ENCODE measurements around the gene DENND11. TPM values are rescaled to one million over a fixed set of nuclear protein-coding genes. Genes with fewer than 3 reads are reported as not detected.

Gene DENND11
- total RNA-seq, 1 donor from 2014 or later, result 31.3 TPM

GRCh38 chr7:141668853-141669252, 33.1 kb downstream of the DENND11 start:
- Mint-ChIP-seq H3K9me3 (no peaks in the 10 kb centered on the region), H3K36me3 (ENCODE audit: low read depth) (peaks cover 44% of the 10 kb centered on the region), H3K27ac (peak overlapping the region; percentile 45), H3K27me3 (ENCODE audit: insufficient read depth) (no peaks in the 10 kb centered on the region), H3K4me3 (no peak overlapping the region), H3K4me1 (ENCODE audit: low read depth) (peaks cover 5% of the 10 kb centered on the region)
- no peak for DNase-seq (ENCODE audit: low spot score)
- intact Hi-C loops (cut with micrococcal nuclease), result no loop called here

DNA sequence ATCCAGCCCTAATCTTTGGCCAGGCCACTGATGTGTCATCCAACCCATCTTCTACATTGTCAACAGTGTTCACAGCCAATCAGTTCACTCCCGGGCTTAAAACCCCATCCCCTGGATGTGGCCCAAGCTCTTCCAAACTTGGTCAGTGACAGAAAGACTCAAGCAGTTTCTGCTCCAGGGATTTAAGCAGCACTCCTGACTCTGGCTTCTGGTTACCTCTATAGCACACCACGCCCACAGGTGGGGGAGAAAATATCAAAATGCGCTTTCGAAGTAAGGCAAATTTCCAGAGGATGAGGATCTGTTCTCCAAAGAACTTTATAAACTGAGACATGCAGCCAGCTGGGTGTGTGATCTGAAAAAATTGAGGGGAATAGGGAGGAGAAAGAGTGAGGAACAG, 35.9 kb downstream of the DENND11 start:
- peak overlapping the region; percentile 24 for H3K27ac Mint-ChIP-seq
- no peaks in the 10 kb centered on the region for H3K27me3 Mint-ChIP-seq (ENCODE audit: insufficient read depth)
- peaks cover 29% of the 10 kb centered on the region for H3K4me1 Mint-ChIP-seq (ENCODE audit: low read depth)
- H3K4me3 Mint-ChIP-seq, result no peak overlapping the region
- peaks cover 48% of the 10 kb centered on the region for H3K36me3 Mint-ChIP-seq (ENCODE audit: low read depth)
- no peaks in the 10 kb centered on the region for H3K9me3 Mint-ChIP-seq
- DNase-seq (ENCODE audit: low spot score), result no peak
- intact Hi-C loops (cut with micrococcal nuclease), result no loop called here

DNA sequence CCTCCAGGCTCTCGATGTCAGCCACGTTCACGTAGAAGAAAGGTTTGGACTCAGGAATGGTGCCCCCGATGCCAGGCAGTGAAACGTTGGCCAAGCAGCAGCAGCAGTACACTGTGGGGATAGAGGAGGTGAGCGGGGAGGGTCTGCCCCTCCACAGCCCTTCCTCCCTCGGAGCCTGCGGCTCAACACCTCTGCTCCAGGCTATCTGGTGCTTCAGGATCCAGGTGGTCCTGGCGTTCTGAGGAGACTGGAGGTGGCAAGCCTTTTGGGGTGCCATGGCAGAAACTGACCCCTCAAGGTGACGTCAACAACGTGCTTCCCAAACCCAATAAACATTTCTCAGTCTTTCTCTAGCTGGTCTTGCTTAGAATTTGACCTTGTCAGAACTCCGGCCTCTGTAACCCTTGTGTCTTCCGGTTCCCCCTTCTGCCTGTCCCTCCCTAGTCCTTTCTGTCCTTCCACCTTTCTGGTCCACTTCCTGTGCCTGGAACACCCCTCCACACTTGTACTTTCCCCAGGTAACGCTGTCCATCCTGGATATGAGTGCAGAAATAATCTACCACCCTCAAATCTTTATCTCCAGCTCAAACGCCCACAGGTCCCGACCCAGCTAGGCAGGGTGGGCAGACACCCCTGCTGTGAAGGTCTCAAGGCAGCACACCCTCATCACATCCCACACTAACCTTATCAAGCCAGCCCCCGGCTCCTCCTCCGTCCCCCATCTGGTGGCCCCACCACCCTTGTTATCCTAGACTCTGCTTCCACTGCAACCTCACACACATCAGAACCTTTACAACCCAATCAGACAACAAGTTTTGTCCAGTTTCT, 36.5 kb downstream of the DENND11 start:
- no peak for DNase-seq (ENCODE audit: low spot score)
- peaks cover 33% of the 10 kb centered on the region for H3K4me1 Mint-ChIP-seq (ENCODE audit: low read depth)
- H3K27me3 Mint-ChIP-seq (ENCODE audit: insufficient read depth), result no peaks in the 10 kb centered on the region
- H3K9me3 Mint-ChIP-seq, result no peaks in the 10 kb centered on the region
- H3K27ac Mint-ChIP-seq, result peak overlapping the region; percentile 32
- H3K4me3 Mint-ChIP-seq, result no peak overlapping the region
- intact Hi-C loops (cut with micrococcal nuclease), result no loop called here
- peaks cover 45% of the 10 kb centered on the region for H3K36me3 Mint-ChIP-seq (ENCODE audit: low read depth)

DNA sequence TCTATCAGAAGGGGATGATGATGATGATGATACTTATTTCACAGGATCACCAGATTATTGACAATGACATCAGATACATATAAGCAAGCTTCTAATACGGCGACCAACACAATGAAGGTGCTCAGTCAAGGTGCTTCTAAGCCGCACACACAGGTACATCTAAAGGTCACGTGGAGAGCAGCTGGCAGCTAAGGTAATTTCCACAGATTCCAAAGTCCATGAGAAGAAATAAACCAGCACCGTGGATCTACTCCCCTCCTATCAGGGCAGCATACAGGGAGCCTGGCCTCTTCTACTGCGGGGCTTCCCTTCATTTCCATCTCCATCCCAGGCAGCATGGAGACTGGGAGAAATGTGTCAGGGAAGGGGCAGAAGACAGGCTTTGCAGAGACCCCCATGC, 37.5 kb downstream of the DENND11 start:
- Mint-ChIP-seq H3K36me3 (ENCODE audit: low read depth) (peaks cover 46% of the 10 kb centered on the region), H3K4me1 (ENCODE audit: low read depth) (peaks cover 41% of the 10 kb centered on the region), H3K4me3 (no peak overlapping the region), H3K27me3 (ENCODE audit: insufficient read depth) (no peaks in the 10 kb centered on the region), H3K9me3 (no peaks in the 10 kb centered on the region), H3K27ac (peak overlapping the region; percentile 21)
- intact Hi-C loops (cut with micrococcal nuclease), result no loop called here
- no peak for DNase-seq (ENCODE audit: low spot score)

DNA sequence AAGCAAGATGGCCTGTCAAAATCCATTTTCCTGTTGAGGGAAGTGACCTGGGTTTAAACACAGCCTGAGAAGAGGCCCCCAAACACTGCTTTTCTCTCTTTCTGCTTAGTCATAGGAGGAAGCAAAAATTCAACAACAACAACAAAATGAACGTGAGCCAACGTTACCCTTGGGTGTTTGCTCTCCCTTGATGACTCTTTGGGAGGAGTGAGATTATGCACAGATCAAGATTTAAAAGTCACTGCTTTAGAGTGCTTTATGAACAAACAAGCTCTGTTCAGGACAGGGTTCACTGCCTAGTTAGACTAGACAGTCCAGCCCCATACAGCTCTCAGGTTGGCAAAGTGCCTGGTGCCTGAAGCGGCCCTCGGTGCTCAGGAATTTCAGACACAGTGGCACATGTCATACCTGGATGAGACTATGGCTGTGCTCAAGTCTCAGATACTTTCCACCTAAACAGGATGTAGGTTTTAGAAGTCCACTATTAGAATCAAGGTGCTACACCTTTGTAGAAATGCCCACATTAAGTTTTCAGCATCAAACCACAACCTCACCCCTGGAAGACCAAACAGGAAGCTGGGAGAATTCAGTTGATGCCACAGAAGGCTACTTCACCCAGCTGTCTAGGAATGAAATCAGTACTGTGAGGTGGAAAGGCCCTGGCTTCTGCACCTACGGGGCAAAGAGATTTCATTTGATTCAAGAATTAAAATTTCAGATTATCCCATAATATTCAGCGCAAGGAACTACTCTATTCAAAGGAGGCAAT, 38.7 kb downstream of the DENND11 start:
- peak overlapping the region; percentile 65 for H3K27ac Mint-ChIP-seq
- H3K4me1 Mint-ChIP-seq (ENCODE audit: low read depth), result peaks cover 41% of the 10 kb centered on the region
- H3K4me3 Mint-ChIP-seq, result no peak overlapping the region
- H3K36me3 Mint-ChIP-seq (ENCODE audit: low read depth), result peaks cover 44% of the 10 kb centered on the region
- intact Hi-C loops (cut with micrococcal nuclease), result no loop called here
- DNase-seq (ENCODE audit: low spot score), result no peak
- no peaks in the 10 kb centered on the region for H3K9me3 Mint-ChIP-seq
- no peaks in the 10 kb centered on the region for H3K27me3 Mint-ChIP-seq (ENCODE audit: insufficient read depth)

- no peak overlapping the region for H3K4me3 Mint-ChIP-seq
- peaks cover 41% of the 10 kb centered on the region for H3K4me1 Mint-ChIP-seq (ENCODE audit: low read depth)
- DNase-seq (ENCODE audit: low spot score), result no peak
- no peaks in the 10 kb centered on the region for H3K9me3 Mint-ChIP-seq
- no peak overlapping the region for H3K27ac Mint-ChIP-seq
- intact Hi-C loops (cut with micrococcal nuclease), result no loop called here
- H3K36me3 Mint-ChIP-seq (ENCODE audit: low read depth), result peaks cover 38% of the 10 kb centered on the region
- H3K27me3 Mint-ChIP-seq (ENCODE audit: insufficient read depth), result no peaks in the 10 kb centered on the region
These were observed 41.7 kb downstream of the DENND11 start for GRCh38 chr7:141660259-141660658.

DNA sequence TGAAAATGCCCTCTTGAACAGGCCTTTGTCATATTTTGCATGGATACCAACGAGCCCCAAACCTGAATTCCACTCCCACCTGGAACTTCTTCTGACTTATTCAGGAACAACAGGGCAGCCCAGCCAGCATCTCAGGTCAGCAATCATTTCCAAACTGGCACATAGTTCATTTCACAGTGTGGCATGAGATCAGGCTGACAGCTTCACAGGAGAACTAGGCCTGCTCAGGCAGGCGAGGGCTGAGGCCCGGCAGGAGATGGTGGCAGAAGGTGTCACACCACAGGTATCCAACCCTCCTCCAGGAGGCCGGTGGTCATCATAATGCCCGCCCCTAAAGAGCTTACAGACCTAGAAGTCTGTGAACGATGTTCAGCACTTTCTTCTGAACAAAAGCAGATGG, 42.5 kb downstream of the DENND11 start:
- peaks cover 44% of the 10 kb centered on the region for H3K36me3 Mint-ChIP-seq (ENCODE audit: low read depth)
- no peaks in the 10 kb centered on the region for H3K9me3 Mint-ChIP-seq
- DNase-seq (ENCODE audit: low spot score), result no peak
- H3K4me1 Mint-ChIP-seq (ENCODE audit: low read depth), result peaks cover 46% of the 10 kb centered on the region
- intact Hi-C loops (cut with micrococcal nuclease), result no loop called here
- H3K27ac Mint-ChIP-seq, result no peak overlapping the region
- no peak overlapping the region for H3K4me3 Mint-ChIP-seq
- no peaks in the 10 kb centered on the region for H3K27me3 Mint-ChIP-seq (ENCODE audit: insufficient read depth)

DNA sequence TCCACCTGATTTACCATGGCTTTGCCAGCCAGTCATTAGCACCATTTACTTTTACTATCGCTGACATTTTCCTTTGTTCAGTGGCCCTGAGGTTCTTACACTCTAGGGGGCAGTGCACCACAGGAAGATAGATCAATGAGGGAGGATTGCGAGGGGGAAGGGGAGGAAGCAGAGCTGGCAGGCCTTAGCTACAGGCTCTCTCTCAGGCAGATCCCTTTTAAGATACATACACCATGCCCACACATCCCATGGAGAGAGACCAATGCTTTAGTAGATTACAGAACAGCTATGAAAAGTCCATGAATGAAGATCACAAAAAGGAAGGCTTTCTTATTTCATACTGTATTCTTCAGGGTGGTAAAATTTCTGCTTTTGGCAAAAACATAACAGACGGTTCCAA, 47.4 kb downstream of the DENND11 start:
- no peaks in the 10 kb centered on the region for H3K9me3 Mint-ChIP-seq
- peak overlapping the region; percentile 69 for H3K27ac Mint-ChIP-seq
- peaks cover 37% of the 10 kb centered on the region for H3K36me3 Mint-ChIP-seq (ENCODE audit: low read depth)
- H3K4me1 Mint-ChIP-seq (ENCODE audit: low read depth), result peaks cover 15% of the 10 kb centered on the region
- DNase-seq (ENCODE audit: low spot score), result peak; percentile 52
- intact Hi-C loops (cut with micrococcal nuclease), result loop anchor here (1.0 to 5.0 kb wide), 7 partner anchors 24 to 642 kb away; partner anchors contain the start of genes AGK, MRPS33, SSBP1 and TMEM178B
- H3K27me3 Mint-ChIP-seq (ENCODE audit: insufficient read depth), result no peaks in the 10 kb centered on the region
- H3K4me3 Mint-ChIP-seq, result no peak overlapping the region

DNA sequence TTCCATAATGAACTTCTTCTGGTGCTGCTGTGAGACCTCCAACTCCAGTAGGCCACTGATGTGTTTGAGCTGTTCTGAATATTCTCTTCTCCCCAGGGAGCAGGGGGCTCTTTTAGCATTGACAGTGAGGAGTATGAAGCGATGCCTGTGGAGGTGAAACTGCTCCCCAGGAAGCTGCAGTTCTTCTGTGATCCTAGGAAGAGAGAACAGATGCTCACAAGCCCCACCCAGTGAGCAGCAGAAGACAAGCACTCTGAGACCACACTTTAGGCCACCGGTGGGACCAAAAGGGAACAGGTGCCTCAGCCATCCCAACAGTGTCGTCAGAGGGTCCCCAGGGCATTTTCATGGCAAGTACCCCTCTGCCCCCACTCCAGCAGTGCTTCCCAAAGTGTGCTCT, 49.3 kb downstream of the DENND11 start:
- intact Hi-C loops (cut with micrococcal nuclease), result loop anchor here (5.0 kb wide), 3 partner anchors 100 to 640 kb away; partner anchors contain the start of genes AGK, MRPS33 and TMEM178B
- peaks cover 16% of the 10 kb centered on the region for H3K4me1 Mint-ChIP-seq (ENCODE audit: low read depth)
- H3K4me3 Mint-ChIP-seq, result no peak overlapping the region
- DNase-seq (ENCODE audit: low spot score), result no peak
- H3K9me3 Mint-ChIP-seq, result no peaks in the 10 kb centered on the region
- no peak overlapping the region for H3K27ac Mint-ChIP-seq
- H3K36me3 Mint-ChIP-seq (ENCODE audit: low read depth), result peaks cover 42% of the 10 kb centered on the region
- no peaks in the 10 kb centered on the region for H3K27me3 Mint-ChIP-seq (ENCODE audit: insufficient read depth)

Other genes with a start within 250 kb of the DENND11 start
- gene AGK, start 150.8 kb downstream of the DENND11 start, total RNA-seq, result 174 and 179 TPM in 2 replicates
- 0.10 and 0.12 TPM in 2 replicates for gene WEE2, start 6.2 kb upstream of the DENND11 start, total RNA-seq
- gene SSBP1, start 36.2 kb upstream of the DENND11 start, total RNA-seq, result 240 and 245 TPM in 2 replicates
- gene TAS2R3, start 61.9 kb upstream of the DENND11 start, total RNA-seq, result 0.99 and 1.3 TPM in 2 replicates
- 0.78 and 0.86 TPM in 2 replicates for gene TAS2R4, start 74.5 kb upstream of the DENND11 start, total RNA-seq
- 0.67 and 0.98 TPM in 2 replicates for gene TAS2R5, start 88.1 kb upstream of the DENND11 start, total RNA-seq
- gene PRSS37, start 139.3 kb upstream of the DENND11 start, total RNA-seq, result not detected in 2 replicates
- gene OR9A4, start 214.2 kb upstream of the DENND11 start, total RNA-seq, result not detected in 2 replicates
- gene CLEC5A, start 244.8 kb upstream of the DENND11 start, total RNA-seq, result not detected in 2 replicates

All from activated T-helper 1 cell treated with anti-CD3 and anti-CD28 coated beads, Interleukin-12 subunit alpha, Interleukin-12 subunit beta, Interleukin-2, Interleukin-4 antibody, amounts not matched to agents 30 ng/mL and 10 ng/mL and 1 ng/mL, durations not matched to agents 14 hours and 24 hours and 36 hours (primary cell).